GM19043 (cell line): Measurements from ENCODE around the gene CDH23.

Experiments used
- ATAC-seq: cut with Tn5 transposase; IDR thresholded peaks from one replicate; pipeline ENCODE4 v1.9.1; 2021; ENCODE audit warnings: low read depth; ENCODE audit not compliant: unreplicated experiment

The CDH23 gene

GRCh38 chr10:71419002-71419540 is 22.4 kb downstream of the CDH23 start:
- ATAC-seq: no peak

GRCh38 chr10:71419750-71420149 is 23.0 kb downstream of the CDH23 start:
- ATAC-seq: no peak

GRCh38 chr10:71421075-71421434 is 24.3 kb downstream of the CDH23 start:
- no peak for ATAC-seq

GRCh38 chr10:71423250-71423649 is 26.5 kb downstream of the CDH23 start:
- ATAC-seq: no peak

- no peak for ATAC-seq
These were observed 27.2 kb downstream of the CDH23 start for GRCh38 chr10:71423901-71424300.

- no peak for ATAC-seq
These were observed 27.9 kb downstream of the CDH23 start for GRCh38 chr10:71424496-71425194.

GRCh38 chr10:71426058-71426605 is 29.4 kb downstream of the CDH23 start:
- no peak for ATAC-seq

- ATAC-seq: no peak
These were observed 30.5 kb downstream of the CDH23 start for GRCh38 chr10:71427246-71427645.

GRCh38 chr10:71429304-71429703 is 32.6 kb downstream of the CDH23 start:
- ATAC-seq: no peak

- no peak for ATAC-seq
These were observed 33.2 kb downstream of the CDH23 start for GRCh38 chr10:71429929-71430328.

GRCh38 chr10:71431239-71432100 is 34.8 kb downstream of the CDH23 start:
- ATAC-seq: no peak

- ATAC-seq: no peak
These were observed 35.6 kb downstream of the CDH23 start for GRCh38 chr10:71432101-71432905.

GRCh38 chr10:71432956-71433767 is 36.4 kb downstream of the CDH23 start:
- no peak for ATAC-seq

GRCh38 chr10:71433768-71434744 is 37.3 kb downstream of the CDH23 start:
- no peak for ATAC-seq

- no peak for ATAC-seq
These were observed 38.2 kb downstream of the CDH23 start for GRCh38 chr10:71434760-71435394.

GRCh38 chr10:71435571-71436267 is 39.0 kb downstream of the CDH23 start:
- ATAC-seq: no peak

GRCh38 chr10:71436268-71437125 is 39.8 kb downstream of the CDH23 start:
- ATAC-seq: no peak
